Measurements from ENCODE around the gene SLC30A1. TPM values are rescaled to one million over a fixed set of nuclear protein-coding genes. Genes with fewer than 3 reads are reported as not detected.

SLC30A1 gene
- total RNA-seq, 4 donors from 2014 or later, result 5.8 to 44.7 (median 34.9) TPM

GRCh38 chr1:211531194-211532087, 47.5 kb downstream of the SLC30A1 start:
- no peaks in the 10 kb centered on the region for H3K27me3 ChIP-seq
- H3K4me3 ChIP-seq, result no peak overlapping the region
- H3K9me3 ChIP-seq, result no peaks in the 10 kb centered on the region
- H3K4me1 ChIP-seq, result no peaks in the 10 kb centered on the region
- no peak for TF ChIP-seq POLR2A (IDR thresholded peaks at IDR 0.05)
- TF ChIP-seq, protein P1, sequence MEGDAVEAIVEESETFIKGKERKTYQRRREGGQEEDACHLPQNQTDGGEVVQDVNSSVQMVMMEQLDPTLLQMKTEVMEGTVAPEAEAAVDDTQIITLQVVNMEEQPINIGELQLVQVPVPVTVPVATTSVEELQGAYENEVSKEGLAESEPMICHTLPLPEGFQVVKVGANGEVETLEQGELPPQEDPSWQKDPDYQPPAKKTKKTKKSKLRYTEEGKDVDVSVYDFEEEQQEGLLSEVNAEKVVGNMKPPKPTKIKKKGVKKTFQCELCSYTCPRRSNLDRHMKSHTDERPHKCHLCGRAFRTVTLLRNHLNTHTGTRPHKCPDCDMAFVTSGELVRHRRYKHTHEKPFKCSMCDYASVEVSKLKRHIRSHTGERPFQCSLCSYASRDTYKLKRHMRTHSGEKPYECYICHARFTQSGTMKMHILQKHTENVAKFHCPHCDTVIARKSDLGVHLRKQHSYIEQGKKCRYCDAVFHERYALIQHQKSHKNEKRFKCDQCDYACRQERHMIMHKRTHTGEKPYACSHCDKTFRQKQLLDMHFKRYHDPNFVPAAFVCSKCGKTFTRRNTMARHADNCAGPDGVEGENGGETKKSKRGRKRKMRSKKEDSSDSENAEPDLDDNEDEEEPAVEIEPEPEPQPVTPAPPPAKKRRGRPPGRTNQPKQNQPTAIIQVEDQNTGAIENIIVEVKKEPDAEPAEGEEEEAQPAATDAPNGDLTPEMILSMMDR (IDR thresholded peaks at IDR 0.05), result no peak
- DNase-seq, result no peak
- H3K36me3 ChIP-seq, result no peaks in the 10 kb centered on the region
- no peak overlapping the region for H3K27ac ChIP-seq

DNA sequence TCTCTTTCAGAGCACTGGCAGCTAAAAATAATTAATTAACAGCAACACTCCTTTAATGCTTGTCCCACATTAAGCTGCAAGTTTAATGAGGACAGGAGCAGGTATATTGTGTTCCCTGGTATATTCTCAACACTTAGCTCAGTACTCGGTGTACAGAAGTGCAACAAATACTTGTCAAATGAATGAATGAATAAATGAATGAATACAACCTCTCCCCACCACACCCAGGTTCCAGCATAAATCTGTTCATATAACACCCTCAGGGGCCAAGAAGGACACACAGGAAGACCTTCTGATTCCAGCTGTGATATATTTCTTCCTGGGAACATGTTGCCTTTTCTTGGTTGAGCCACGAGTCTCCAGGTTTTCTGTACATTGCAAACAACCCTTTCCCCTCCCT, 48.9 kb downstream of the SLC30A1 start:
- Histone ChIP-seq H3K4me3 (no peak overlapping the region), H3K9me3 (no peaks in the 10 kb centered on the region), H3K4me1 (no peaks in the 10 kb centered on the region), H3K27ac (no peak overlapping the region), H3K36me3 (no peaks in the 10 kb centered on the region), H3K27me3 (no peaks in the 10 kb centered on the region)
- TF ChIP-seq, protein P1 (IDR thresholded peaks at IDR 0.05), result no peak
- TF ChIP-seq POLR2A (IDR thresholded peaks at IDR 0.05), result no peak
- no peak for DNase-seq

DNA sequence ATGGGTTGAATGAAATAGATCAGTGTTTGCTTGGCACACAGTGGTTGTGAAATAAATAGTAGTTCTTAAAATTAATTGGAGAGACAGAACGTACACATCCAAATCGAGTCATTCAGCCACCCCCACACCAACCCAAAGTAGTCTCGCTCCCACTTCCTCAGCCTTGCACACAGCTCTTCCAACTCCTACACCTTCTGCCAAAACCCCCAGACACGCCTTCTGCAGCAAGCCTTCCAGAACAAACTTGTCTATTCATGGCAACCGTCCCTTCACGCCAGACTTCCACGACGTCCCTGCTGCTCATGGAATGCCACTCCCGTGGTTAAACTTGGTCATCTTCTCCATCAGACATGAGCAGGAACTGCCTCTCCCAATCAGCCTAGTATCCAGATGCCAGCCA, 49.5 kb downstream of the SLC30A1 start:
- H3K4me3 ChIP-seq, result no peak overlapping the region
- H3K27me3 ChIP-seq, result no peaks in the 10 kb centered on the region
- TF ChIP-seq, protein P1 (IDR thresholded peaks at IDR 0.05), result no peak
- H3K4me1 ChIP-seq, result no peaks in the 10 kb centered on the region
- DNase-seq, result no peak
- H3K36me3 ChIP-seq, result no peaks in the 10 kb centered on the region
- H3K27ac ChIP-seq, result no peak overlapping the region
- no peaks in the 10 kb centered on the region for H3K9me3 ChIP-seq

GRCh38 chr1:211529011-211529410, 50.0 kb downstream of the SLC30A1 start:
- no peak overlapping the region for H3K27ac ChIP-seq
- TF ChIP-seq POLR2A (IDR thresholded peaks at IDR 0.05), result no peak
- TF ChIP-seq, protein P1 (IDR thresholded peaks at IDR 0.05), result no peak
- DNase-seq, result no peak
- no peaks in the 10 kb centered on the region for H3K27me3 ChIP-seq
- H3K9me3 ChIP-seq, result no peaks in the 10 kb centered on the region
- no peak overlapping the region for H3K4me3 ChIP-seq
- H3K4me1 ChIP-seq, result no peaks in the 10 kb centered on the region
- no peaks in the 10 kb centered on the region for H3K36me3 ChIP-seq

GRCh38 chr1:211527888-211528287, 51.1 kb downstream of the SLC30A1 start:
- DNase-seq, result no peak
- no peaks in the 10 kb centered on the region for H3K9me3 ChIP-seq
- H3K4me1 ChIP-seq, result no peaks in the 10 kb centered on the region
- H3K27me3 ChIP-seq, result no peaks in the 10 kb centered on the region
- no peak for TF ChIP-seq POLR2A (IDR thresholded peaks at IDR 0.05)
- TF ChIP-seq, protein P1 (IDR thresholded peaks at IDR 0.05), result no peak
- H3K27ac ChIP-seq, result no peak overlapping the region
- no peak overlapping the region for H3K4me3 ChIP-seq
- no peaks in the 10 kb centered on the region for H3K36me3 ChIP-seq

All from Peyer's patch (tissue), 4 donors.